ENCODE results near the gene PDE6D. TPM values are rescaled to one million over a fixed set of nuclear protein-coding genes. Genes with fewer than 3 reads are reported as not detected.

Gene PDE6D
- total and polyA plus RNA-seq, 2 of the 13 experiments (the other 11 are each of a cell fraction or from before 2014, with no cell fraction given), result 14.1 to 23.2 TPM

DNA sequence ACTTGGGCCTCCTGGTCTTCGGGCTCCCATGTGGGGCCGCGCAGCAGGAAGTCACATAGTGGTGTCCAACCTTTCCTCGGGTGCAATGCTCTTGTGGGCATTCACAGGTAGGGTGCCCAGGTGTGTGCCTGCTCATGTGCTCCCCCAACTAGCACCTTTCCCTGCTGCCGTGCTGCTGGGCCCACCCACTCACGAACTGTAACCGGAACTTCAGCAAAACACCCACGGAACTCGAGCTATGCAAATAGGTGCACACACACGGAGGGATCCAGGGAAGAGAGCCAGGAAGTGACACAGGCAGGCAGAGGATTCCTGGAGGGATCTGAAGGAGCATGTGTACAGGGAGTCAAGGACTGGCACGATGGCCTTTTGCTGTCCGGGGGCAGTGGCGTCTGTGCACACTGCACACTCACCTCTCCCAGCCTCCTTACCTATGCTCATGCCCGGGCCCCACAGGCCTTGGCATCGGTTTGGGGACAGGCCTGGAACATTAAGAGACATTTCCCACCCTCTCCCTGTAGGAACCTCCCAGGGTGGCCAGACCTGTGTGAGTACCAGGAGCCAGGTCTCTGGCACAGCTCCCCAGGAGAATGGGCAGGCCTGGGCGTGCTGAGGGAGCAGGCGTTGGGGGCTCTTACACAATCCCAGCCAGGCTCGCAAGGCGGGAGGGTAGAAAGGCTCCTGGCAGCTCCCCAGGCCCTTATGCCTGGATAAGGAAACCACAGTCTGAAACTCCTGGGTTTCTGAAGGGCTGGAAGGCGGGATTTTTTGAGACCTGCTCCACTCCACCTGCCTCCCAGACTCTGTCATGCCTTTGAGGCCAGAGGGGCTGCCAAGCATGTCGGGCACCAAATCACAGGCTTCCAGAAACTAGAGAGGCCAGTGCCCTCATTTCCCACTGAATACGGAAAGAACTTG, 79.4 kb downstream of the PDE6D start (continued):
- TF ChIP-seq HNF4G (IDR thresholded peaks at IDR 0.05; ENCODE audit: borderline replicate concordance, low read depth, low read length) (no peak), HNF4G (CRISPR knock-in tag; IDR thresholded peaks at IDR 0.05; ENCODE audit: borderline replicate concordance, low read depth) (no peak), THAP11 (CRISPR knock-in tag; IDR thresholded peaks at IDR 0.05) (peak; percentile 83), ZNF160 (CRISPR knock-in tag; IDR thresholded peaks at IDR 0.05) (no peak), RBFOX2 (IDR thresholded peaks at IDR 0.05; ENCODE audit: low read depth, low read length) (peak; percentile 29; the same call in 1 of the 2 replicates), ZKSCAN5 (CRISPR knock-in tag; IDR thresholded peaks at IDR 0.05) (peak; percentile 38; the same call in 1 of the 2 replicates), ZMYM4 (CRISPR knock-in tag; IDR thresholded peaks at IDR 0.05) (peak; percentile 40; the same call in 1 of the 2 replicates), NCOA2 (CRISPR knock-in tag; IDR thresholded peaks at IDR 0.05) (no peak), ZNF589 (CRISPR knock-in tag; conservative IDR thresholded peaks at IDR 0.05) (0 out of 2 replicates have a peak, but pooled peaks have one; percentile 25), IKZF4 (CRISPR knock-in tag; IDR thresholded peaks at IDR 0.05; ENCODE audit: borderline replicate concordance, low read depth, not compliant biosample characterization) (peak; percentile 56), ZNF17 (CRISPR knock-in tag; IDR thresholded peaks at IDR 0.05) (no peak), ZFY (CRISPR knock-in tag; IDR thresholded peaks at IDR 0.05) (peak; percentile 70)
- TF ChIP-seq, protein P1, sequence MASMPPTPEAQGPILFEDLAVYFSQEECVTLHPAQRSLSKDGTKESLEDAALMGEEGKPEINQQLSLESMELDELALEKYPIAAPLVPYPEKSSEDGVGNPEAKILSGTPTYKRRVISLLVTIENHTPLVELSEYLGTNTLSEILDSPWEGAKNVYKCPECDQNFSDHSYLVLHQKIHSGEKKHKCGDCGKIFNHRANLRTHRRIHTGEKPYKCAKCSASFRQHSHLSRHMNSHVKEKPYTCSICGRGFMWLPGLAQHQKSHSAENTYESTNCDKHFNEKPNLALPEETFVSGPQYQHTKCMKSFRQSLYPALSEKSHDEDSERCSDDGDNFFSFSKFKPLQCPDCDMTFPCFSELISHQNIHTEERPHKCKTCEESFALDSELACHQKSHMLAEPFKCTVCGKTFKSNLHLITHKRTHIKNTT (CRISPR knock-in tag; IDR thresholded peaks at IDR 0.05), result no peak
- TF ChIP-seq, protein P2, sequence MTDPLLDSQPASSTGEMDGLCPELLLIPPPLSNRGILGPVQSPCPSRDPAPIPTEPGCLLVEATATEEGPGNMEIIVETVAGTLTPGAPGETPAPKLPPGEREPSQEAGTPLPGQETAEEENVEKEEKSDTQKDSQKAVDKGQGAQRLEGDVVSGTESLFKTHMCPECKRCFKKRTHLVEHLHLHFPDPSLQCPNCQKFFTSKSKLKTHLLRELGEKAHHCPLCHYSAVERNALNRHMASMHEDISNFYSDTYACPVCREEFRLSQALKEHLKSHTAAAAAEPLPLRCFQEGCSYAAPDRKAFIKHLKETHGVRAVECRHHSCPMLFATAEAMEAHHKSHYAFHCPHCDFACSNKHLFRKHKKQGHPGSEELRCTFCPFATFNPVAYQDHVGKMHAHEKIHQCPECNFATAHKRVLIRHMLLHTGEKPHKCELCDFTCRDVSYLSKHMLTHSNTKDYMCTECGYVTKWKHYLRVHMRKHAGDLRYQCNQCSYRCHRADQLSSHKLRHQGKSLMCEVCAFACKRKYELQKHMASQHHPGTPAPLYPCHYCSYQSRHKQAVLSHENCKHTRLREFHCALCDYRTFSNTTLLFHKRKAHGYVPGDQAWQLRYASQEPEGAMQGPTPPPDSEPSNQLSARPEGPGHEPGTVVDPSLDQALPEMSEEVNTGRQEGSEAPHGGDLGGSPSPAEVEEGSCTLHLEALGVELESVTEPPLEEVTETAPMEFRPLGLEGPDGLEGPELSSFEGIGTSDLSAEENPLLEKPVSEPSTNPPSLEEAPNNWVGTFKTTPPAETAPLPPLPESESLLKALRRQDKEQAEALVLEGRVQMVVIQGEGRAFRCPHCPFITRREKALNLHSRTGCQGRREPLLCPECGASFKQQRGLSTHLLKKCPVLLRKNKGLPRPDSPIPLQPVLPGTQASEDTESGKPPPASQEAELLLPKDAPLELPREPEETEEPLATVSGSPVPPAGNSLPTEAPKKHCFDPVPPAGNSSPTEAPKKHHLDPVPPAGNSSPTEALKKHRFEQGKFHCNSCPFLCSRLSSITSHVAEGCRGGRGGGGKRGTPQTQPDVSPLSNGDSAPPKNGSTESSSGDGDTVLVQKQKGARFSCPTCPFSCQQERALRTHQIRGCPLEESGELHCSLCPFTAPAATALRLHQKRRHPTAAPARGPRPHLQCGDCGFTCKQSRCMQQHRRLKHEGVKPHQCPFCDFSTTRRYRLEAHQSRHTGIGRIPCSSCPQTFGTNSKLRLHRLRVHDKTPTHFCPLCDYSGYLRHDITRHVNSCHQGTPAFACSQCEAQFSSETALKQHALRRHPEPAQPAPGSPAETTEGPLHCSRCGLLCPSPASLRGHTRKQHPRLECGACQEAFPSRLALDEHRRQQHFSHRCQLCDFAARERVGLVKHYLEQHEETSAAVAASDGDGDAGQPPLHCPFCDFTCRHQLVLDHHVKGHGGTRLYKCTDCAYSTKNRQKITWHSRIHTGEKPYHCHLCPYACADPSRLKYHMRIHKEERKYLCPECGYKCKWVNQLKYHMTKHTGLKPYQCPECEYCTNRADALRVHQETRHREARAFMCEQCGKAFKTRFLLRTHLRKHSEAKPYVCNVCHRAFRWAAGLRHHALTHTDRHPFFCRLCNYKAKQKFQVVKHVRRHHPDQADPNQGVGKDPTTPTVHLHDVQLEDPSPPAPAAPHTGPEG (CRISPR knock-in tag; IDR thresholded peaks at IDR 0.05), result peak; percentile 63; the same call in 1 of the 2 replicates
- TF ChIP-seq, protein P3, sequence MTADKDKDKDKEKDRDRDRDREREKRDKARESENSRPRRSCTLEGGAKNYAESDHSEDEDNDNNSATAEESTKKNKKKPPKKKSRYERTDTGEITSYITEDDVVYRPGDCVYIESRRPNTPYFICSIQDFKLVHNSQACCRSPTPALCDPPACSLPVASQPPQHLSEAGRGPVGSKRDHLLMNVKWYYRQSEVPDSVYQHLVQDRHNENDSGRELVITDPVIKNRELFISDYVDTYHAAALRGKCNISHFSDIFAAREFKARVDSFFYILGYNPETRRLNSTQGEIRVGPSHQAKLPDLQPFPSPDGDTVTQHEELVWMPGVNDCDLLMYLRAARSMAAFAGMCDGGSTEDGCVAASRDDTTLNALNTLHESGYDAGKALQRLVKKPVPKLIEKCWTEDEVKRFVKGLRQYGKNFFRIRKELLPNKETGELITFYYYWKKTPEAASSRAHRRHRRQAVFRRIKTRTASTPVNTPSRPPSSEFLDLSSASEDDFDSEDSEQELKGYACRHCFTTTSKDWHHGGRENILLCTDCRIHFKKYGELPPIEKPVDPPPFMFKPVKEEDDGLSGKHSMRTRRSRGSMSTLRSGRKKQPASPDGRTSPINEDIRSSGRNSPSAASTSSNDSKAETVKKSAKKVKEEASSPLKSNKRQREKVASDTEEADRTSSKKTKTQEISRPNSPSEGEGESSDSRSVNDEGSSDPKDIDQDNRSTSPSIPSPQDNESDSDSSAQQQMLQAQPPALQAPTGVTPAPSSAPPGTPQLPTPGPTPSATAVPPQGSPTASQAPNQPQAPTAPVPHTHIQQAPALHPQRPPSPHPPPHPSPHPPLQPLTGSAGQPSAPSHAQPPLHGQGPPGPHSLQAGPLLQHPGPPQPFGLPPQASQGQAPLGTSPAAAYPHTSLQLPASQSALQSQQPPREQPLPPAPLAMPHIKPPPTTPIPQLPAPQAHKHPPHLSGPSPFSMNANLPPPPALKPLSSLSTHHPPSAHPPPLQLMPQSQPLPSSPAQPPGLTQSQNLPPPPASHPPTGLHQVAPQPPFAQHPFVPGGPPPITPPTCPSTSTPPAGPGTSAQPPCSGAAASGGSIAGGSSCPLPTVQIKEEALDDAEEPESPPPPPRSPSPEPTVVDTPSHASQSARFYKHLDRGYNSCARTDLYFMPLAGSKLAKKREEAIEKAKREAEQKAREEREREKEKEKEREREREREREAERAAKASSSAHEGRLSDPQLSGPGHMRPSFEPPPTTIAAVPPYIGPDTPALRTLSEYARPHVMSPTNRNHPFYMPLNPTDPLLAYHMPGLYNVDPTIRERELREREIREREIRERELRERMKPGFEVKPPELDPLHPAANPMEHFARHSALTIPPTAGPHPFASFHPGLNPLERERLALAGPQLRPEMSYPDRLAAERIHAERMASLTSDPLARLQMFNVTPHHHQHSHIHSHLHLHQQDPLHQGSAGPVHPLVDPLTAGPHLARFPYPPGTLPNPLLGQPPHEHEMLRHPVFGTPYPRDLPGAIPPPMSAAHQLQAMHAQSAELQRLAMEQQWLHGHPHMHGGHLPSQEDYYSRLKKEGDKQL (CRISPR knock-in tag; IDR thresholded peaks at IDR 0.05; ENCODE audit: low read depth), result no peak
